NCI-H446 treated with DMSO at 0.1 percent for 48 hours (cell line): Measurements from ENCODE around the gene PTGIS.
A peak's percentile ranks its signal among the peaks of the same experiment; 100 is the strongest.

Experiments
- DNase-seq: peaks from one replicate; lab custom pipeline; 2025; lab: John Stamatoyannopoulos, UW

The PTGIS gene

DNA sequence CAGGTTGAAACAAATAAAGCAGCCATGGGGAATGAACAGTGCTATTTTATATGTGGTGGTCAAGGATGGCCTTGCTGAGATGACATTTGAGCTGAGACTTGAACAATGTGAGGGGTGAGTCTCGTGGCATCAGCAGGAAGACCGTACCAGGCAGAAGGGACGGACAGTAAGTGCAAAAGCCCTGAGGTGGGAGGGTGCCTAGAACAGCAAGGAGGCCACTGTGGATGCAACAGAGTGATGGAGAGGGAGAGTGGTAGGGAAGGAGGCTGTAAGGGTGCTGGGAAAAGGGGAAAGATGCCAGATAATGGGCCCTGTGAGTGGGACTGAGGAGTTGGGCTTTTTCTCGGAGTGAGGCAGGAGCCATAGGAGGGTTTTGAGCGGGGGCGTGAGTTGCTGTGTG, 97.0 kb downstream of the PTGIS start:
- no peak for DNase-seq

DNA sequence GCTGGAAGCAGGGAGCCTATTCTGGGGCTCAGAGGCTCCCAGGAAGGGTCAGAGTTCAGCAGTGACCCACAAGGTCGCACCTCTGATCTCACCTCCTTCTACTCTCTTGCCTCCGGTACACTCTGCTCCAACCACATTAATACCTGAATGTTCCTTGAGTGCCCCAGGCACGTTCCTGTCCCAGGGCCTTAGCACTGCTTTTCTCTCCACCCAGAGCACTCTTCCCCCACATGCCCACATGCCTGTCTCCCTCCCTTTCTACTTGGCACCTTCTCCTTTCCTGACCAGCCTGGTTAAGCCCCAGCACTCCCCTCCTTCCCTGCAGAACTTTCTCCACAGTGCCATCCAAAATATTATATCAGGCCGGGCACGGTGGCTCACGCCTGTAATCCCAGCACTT, 98.9 kb downstream of the PTGIS start:
- DNase-seq: no peak

DNA sequence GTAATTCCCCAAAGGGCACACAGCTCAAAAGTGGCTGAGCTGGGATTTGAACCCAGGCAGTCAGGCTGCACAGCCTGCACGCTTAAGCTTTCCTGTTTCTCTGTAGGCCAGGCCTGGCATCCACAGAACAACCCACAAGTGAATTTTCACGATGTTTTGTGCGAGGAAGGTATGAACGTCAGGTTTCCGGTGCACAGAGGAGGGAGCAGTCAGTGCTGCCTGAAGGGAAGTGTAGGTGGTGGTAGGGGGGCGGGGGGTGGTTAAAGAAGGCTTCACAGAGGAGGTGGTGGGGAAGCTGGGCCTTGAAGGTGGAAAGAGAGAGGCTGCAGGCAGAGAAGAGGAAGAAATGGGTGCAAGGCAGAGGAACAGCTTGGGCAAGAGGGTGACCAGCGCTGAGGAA, 99.5 kb downstream of the PTGIS start:
- no peak for DNase-seq

DNA sequence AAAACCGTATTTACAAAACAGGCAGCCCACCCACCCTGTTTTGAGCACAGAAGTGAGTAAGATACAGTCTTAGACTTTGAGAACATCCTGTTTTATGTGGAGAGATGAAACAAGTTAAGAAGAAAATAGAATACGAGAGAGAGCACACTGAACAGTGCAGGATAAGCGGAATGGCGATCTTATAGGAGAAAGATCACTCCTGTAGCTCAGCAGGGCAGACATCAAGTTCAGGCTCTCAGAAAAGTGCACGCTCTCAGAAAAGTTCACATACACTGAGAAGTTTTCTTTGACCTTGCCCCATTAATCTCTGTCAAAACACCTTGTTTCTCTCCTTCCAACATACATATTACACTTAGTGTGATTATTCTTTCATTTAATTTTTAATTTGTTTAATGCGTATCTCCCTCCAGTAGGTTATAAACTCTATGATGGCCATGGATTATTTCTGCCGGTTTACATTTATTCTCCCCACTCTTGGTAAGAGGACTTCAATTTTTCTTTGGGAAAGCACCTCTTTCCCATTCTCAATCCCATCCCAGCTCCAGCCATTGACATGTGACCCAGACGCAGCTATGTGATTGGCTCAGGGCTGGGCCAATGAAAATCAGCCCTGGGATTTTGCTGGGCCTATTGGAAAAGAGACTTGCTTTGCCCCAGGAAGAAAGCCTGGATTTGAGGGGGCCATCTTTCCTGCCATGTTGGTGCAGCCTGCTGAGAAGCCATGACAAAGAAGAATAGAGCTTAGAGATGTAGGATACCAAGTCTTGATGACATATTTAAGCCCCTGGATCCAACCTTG, 101.6 kb downstream of the PTGIS start:
- DNase-seq: no peak

DNA sequence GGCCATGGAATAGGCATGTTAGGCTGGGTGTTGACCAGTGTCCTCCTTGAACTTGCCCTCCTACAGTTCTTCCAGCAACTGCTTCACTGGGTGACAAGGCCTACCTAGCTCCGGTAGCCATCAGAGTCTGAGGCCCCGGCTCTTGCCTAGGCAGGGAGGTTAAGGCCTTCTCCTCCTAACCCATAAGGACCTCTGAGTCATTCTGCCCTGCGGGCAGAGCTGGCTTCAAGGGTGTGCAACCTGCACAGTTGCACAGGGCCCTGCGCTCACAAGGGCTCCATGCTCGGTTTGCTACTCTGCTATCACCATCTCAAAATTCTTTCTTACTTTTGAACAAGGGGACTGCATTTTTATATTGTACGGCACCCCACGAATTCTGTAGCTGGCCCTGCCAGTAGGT, 103.4 kb downstream of the PTGIS start:
- no peak for DNase-seq

DNA sequence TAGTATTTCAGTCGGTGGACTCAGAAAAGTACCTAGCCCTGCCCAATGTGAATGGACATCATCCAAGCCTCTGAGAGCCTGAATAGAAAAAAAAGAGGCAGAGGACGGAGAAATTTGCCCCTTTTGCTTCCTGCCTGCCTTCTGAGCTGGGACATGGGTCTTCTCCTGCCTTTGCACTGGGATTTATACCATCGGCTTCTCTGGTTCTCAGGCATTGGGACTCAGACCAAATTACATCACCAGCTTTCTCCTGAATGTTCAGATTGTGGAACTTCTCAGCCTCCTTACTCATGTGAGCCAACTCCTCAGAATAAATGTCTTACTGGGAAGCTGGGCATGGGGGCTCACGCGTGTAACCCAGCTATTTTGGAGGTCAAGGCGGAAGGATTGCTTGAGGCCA, 105.3 kb downstream of the PTGIS start:
- DNase-seq: no peak

DNA sequence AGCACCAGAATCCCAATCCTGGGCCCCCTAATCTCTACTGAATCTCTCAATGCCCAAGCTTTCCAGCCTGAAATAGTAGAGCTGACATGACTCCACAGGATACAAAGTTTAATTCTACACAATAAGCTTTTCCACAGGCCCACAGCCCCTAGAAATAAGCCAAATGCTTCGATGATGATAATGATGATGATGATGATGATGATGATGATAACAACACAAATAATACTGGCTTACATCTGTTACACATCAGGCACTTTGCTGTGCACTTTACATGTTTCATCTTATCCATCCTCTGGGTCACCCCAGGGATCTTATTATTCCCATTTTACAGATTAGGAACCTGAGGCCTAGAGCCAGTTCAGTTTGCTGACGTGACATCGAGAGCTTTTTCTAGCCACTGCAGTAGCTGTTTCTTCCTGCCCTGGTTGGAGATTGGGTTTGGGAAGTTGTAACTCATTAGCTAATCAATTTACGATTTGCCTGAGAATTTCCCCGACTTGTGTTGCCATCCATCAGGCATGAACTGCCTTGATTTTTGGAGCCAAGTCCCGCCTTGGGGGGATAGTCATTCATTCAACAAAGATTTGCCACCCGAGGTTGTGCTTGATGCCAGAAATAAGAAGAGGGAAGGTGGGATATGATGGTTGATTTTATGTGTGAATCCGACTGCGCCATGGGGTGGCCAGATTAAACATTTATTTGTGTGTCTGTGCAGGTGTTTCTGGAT, 105.9 kb downstream of the PTGIS start:
- no peak for DNase-seq

DNA sequence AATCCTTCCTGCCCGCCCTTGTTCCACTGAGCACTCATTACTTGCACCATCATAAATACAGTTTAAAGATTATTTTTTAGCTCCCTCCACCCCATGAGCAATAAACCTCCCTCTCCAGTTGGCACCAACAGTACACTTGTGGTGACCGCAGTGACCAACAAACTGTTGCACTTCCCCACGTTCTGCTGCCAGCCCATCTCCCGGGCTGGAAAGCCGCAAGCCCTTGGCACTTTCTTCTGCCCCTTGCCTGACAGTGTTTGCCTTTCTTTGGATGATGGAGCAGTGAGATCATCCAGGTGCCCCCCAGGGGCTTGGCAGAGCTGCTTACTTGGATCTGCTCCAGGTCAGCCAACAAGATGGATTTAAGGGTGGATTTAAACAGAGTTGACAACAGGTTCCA, 107.0 kb downstream of the PTGIS start:
- DNase-seq: peak; percentile 59

DNA sequence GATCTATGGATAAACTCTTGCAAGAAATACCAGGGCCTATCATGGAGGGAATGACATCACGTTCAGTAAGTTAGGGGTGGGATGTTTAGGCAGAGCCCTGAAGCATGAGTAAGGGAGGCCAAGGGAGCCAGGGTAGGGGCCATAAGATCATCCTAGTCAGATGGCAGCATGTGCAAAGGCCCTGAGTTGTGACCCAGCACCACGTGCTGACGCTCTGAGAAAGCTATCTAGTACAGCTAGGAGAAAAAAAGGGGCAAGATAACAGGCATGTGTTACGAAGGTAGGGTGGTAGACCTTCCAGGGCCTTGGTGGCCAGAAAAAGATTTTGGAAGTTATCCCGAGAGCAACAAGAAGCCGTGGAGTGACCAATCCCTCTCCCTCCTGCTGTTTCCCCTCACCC, 107.8 kb downstream of the PTGIS start:
- DNase-seq: no peak

DNA sequence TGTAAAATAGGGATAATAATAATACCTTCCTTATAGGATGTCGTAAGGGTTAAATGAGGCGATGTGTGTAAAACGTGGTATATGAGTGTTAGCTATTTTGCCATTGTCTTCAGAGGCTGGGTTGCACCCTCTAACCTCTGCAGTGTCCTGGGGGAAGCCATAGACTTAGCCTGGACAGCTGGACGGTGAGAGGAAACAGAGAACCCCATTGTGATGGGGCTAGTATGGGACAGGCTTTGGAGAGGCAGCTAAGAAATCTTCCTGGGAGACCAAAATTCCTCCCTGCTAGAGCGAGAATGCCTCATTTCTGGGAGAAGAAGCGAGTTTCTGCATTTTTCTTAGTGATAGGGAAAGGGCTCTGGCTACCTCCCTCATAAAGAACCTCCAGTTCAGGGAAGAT, 108.3 kb downstream of the PTGIS start:
- no peak for DNase-seq

DNA sequence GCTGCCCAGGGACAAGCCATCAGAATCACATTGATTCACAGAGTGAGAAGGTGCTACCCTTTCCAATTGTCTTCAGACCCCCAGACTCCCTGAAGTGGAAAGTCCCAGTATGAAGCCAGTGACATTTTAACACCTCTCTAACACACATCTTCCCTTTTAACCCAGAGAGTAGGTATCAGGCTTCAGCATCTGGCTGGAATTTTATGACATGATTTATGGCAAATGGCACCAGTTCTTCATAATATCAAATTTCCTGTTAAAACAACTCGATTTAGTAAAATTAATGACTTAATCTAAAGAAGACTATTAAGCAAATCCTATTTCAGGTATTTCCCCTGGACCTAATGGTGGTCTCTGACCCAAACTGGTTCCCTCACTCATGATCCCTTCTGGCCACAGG, 110.5 kb downstream of the PTGIS start:
- DNase-seq: no peak

DNA sequence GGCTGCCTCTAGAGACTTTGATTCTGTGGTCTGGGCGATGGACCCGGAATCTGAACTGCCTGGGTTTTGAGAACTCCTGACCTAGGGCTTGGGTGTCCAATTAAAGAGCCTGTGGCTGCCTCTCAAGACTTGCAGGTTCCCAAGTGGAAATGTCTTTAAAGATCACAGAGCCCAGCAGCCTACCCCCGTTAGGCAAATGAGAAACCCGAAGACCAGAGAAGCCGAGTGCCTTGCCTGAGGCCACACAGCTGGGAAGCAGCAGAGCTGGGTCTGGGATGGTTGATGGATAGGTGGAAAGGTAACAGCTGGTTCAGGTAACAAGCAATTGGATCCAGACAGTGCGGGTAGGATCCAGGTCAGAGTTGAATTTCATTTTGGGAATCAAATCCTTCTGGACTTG, 111.3 kb downstream of the PTGIS start:
- no peak for DNase-seq

DNA sequence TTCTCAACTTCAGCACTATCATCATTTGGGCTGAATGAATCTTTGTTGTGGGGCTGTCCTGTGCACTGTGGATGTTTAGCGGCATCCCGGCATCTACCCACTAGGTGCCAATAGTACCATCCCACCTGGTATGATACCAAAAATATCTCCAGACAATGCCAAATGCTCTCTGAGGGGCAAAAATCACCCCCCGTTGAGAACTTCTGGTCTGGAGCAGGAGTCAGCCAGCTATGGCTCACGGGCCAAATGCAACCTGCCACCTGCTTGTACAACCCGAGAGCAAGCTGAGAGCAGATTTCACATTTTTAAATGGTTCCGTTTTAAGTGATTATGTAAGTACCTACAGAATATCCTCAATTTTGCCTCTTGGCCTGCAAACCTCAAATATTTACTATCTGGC, 112.2 kb downstream of the PTGIS start:
- DNase-seq: peak; percentile 18
